Esophagus squamous epithelium (tissue), 5 donors: Measurements from ENCODE around the gene SPRY4. TPM values are rescaled to one million over a fixed set of nuclear protein-coding genes. Genes with fewer than 3 reads are reported as not detected.

Experiments used
- DNase-seq: peaks from one replicate; lab custom pipeline; 2025; lab: John Stamatoyannopoulos, UW
- H3K27ac ChIP-seq, 4 donors: fragments of 200-600 bp; sonication (generic); one replicate each; pipeline ENCODE4 v1.5.1; 2016 to 2019; ENCODE audit warnings: mild to moderate bottlenecking in 1 of 4
- H3K27me3 ChIP-seq, 4 donors: fragments of 200-600 bp; sonication (generic); 1 replicate in 3 of 4; 2 replicates in 1 of 4; pipeline versions ENCODE4 v1.5.1 to v1.6.0; 2017 to 2021; ENCODE audit warnings: antibody characterized with exemption in 1 of 4
- H3K36me3 ChIP-seq, 3 donors: fragments of 200-600 bp; sonication (generic); one replicate each; pipeline ENCODE4 v1.5.1; 2016 to 2019
- H3K4me1 ChIP-seq, 3 donors: fragments of 200-600 bp; sonication (generic); one replicate each; pipeline ENCODE4 v1.5.1; 2017 to 2019
- H3K4me3 ChIP-seq, 4 donors: fragments of 200-600 bp; sonication (generic); 1 replicate in 3 of 4; 2 replicates in 1 of 4; pipeline ENCODE4 v1.5.1; 2016 to 2019; ENCODE audit warnings: mild to moderate bottlenecking in 2 of 4, moderate library complexity in 1 of 4
- H3K9me3 ChIP-seq, 3 donors: fragments of 200-600 bp; sonication (generic); one replicate each; pipeline ENCODE4 v1.5.1; 2016 to 2019
- CTCF ChIP-seq, 6 experiments: fragments of 450-650 bp in 4 of 6; fragments of 200-600 bp in 2 of 6; sonication (generic) in 2 of 6; IDR thresholded peaks; one replicate each; pipeline ENCODE4 v1.5.1; 2016 to 2019; ENCODE audit warnings: antibody characterized with exemption in 6 of 6, mild to moderate bottlenecking in 4 of 6, moderate library complexity in 4 of 6
- POLR2A ChIP-seq, 4 donors: fragments of 450-650 bp; IDR thresholded peaks; one replicate each; pipeline ENCODE4 v1.6.1; 2017; ENCODE audit warnings: antibody characterized with exemption in 4 of 4, mild to moderate bottlenecking in 4 of 4, moderate library complexity in 3 of 4
- whole genome bisulfite sequencing, 2 donors: methylation state at CpG; one replicate each; pipeline ENCODE4 v1.1.5; 2018; 5-methylcytosine and 5-hydroxymethylcytosine counted together
- intact Hi-C: fragments of 100-400 bp; cut with DNase I; formaldehyde crosslinking; loops from one replicate; pipeline ENCODE4 v1.15.0; 2022
- total RNA-seq, 4 donors: library from RNA; depleted of rRNA; stranded (reverse); fragments of >200 nt; gene quantifications; one replicate each; pipeline ENCODE4 v1.1.0, GENCODE V29; 2016
- donor health status: DM: yes; HTN: yes; CAD: no.

Gene SPRY4
- total RNA-seq, 4 donors from 2014 or later: 1.9 to 7.1 (median 4.4) TPM

- intact Hi-C loops: no loop called here
- Histone ChIP-seq H3K27ac (no peak overlapping the region), H3K36me3 (peaks cover 0 to 24% (median 0%) of the 10 kb centered on the region in 3 donors), H3K9me3 (no peaks in the 10 kb centered on the region), H3K4me1 (peaks cover 0 to 42% (median 12%) of the 10 kb centered on the region in 3 donors), H3K27me3 (no peaks in the 10 kb centered on the region), H3K4me3 (no peak overlapping the region)
- DNase-seq: no peak
- WGBS, 2 donors: 81 to 85% methylated on average over 9 to 10 of the region's 10 CpGs
- no peak for TF ChIP-seq CTCF (IDR thresholded peaks at IDR 0.05)
- TF ChIP-seq POLR2A (IDR thresholded peaks at IDR 0.05): no peak
These were observed 11.5 kb downstream of the SPRY4 start for GRCh38 chr5:142313275-142313674.

GRCh38 chr5:142312399-142312798 lies 12.4 kb downstream of the SPRY4 start:
- intact Hi-C loops: no loop called here

GRCh38 chr5:142311725-142312124 lies 13.1 kb downstream of the SPRY4 start:
- Histone ChIP-seq H3K4me1 (peaks cover 0 to 26% (median 6%) of the 10 kb centered on the region in 3 donors), H3K27me3 (no peaks in the 10 kb centered on the region), H3K36me3 (peaks cover 0 to 24% (median 0%) of the 10 kb centered on the region in 3 donors), H3K9me3 (no peaks in the 10 kb centered on the region), H3K4me3 (no peak overlapping the region), H3K27ac (no peak overlapping the region)
- intact Hi-C loops: no loop called here
- no peak for DNase-seq
- no peak for TF ChIP-seq POLR2A (IDR thresholded peaks at IDR 0.05)
- no peak for TF ChIP-seq CTCF (IDR thresholded peaks at IDR 0.05)
- 74 to 85% methylated on average over 7 of the region's 7 CpGs for WGBS, 2 donors

More at GRCh38 chr5:142312399-142312798, 12.4 kb downstream of the SPRY4 start:
- DNase-seq: no peak
- WGBS, 2 donors: 87 to 91% methylated on average over 5 of the region's 5 CpGs
- Histone ChIP-seq H3K4me1 (peaks cover 0 to 33% (median 10%) of the 10 kb centered on the region in 3 donors), H3K36me3 (peaks cover 0 to 24% (median 0%) of the 10 kb centered on the region in 3 donors), H3K27ac (no peak overlapping the region), H3K9me3 (no peaks in the 10 kb centered on the region), H3K27me3 (no peaks in the 10 kb centered on the region), H3K4me3 (no peak overlapping the region)
- TF ChIP-seq POLR2A (IDR thresholded peaks at IDR 0.05) (no peak), CTCF (IDR thresholded peaks at IDR 0.05) (no peak)

GRCh38 chr5:142310803-142311202 lies 14.0 kb downstream of the SPRY4 start:
- Histone ChIP-seq H3K9me3 (no peaks in the 10 kb centered on the region), H3K36me3 (peaks cover 0 to 24% (median 0%) of the 10 kb centered on the region in 3 donors), H3K4me3 (no peak overlapping the region), H3K27ac (no peak overlapping the region), H3K27me3 (no peaks in the 10 kb centered on the region), H3K4me1 (peaks cover 0 to 17% (median 4%) of the 10 kb centered on the region in 3 donors)
- intact Hi-C loops: no loop called here
- no peak for DNase-seq
- no peak for TF ChIP-seq CTCF (IDR thresholded peaks at IDR 0.05)
- no peak for TF ChIP-seq POLR2A (IDR thresholded peaks at IDR 0.05)
- WGBS, 2 donors: 82 to 92% methylated on average over 6 of the region's 9 CpGs

- peaks cover 0 to 8% (median 0%) of the 10 kb centered on the region in 3 donors for H3K4me1 ChIP-seq
- no peak overlapping the region for H3K27ac ChIP-seq
- TF ChIP-seq CTCF (IDR thresholded peaks at IDR 0.05): no peak
- TF ChIP-seq POLR2A (IDR thresholded peaks at IDR 0.05): no peak
- WGBS, 2 donors: 76 to 86% methylated on average over 12 of the region's 12 CpGs
- peaks cover 0 to 24% (median 0%) of the 10 kb centered on the region in 3 donors for H3K36me3 ChIP-seq
- intact Hi-C loops: no loop called here
- no peaks in the 10 kb centered on the region for H3K9me3 ChIP-seq
- no peak overlapping the region for H3K4me3 ChIP-seq
- H3K27me3 ChIP-seq: no peaks in the 10 kb centered on the region
- no peak for DNase-seq
These were observed 15.0 kb downstream of the SPRY4 start for GRCh38 chr5:142309747-142310318.
